Brain microvascular endothelial cell (primary cell): ENCODE data around the gene ASCC2.

ENCODE experiments used
- DNase-seq: peaks from one replicate; pipeline ENCODE4 v3.0.0-alpha.2; 2020
- H3K27ac ChIP-seq: fragments of 250-450 bp; sonication (Bioruptor Pico); 2 replicates; pipeline ENCODE4 v1.5.1; 2020; ENCODE audit warnings: mild to moderate bottlenecking, moderate library complexity
- H3K27me3 ChIP-seq: fragments of 250-450 bp; sonication (Bioruptor Pico); replicated peaks from 2 replicates; pipeline ENCODE4 v1.5.1; 2020; ENCODE audit warnings: mild to moderate bottlenecking
- H3K36me3 ChIP-seq: fragments of 250-450 bp; sonication (Bioruptor Pico); replicated peaks from 2 replicates; pipeline ENCODE4 v1.5.1; 2020; ENCODE audit warnings: mild to moderate bottlenecking
- H3K4me3 ChIP-seq: 2 replicates; pipeline ENCODE4 v1.5.1; 2011; ENCODE audit warnings: low read depth, mild to moderate bottlenecking, control low read depth, low read length, moderate library complexity
- CTCF ChIP-seq: IDR thresholded peaks from 2 replicates; pipeline ENCODE4 v1.5.1; 2011; ENCODE audit warnings: low read depth, mild to moderate bottlenecking, moderate library complexity, low read length, control low read depth, inconsistent platforms; ENCODE audit errors: missing control alignments
- in situ Hi-C: cut with HindIII; loops from 2 replicates; pipeline ENCODE4 v1.10.0; 2017; ENCODE audit warnings: low sequenced_read_pairs, low pct_ligation_motif_present

The ASCC2 gene

GRCh38 chr22:29753808-29754657, 84.0 kb downstream of the ASCC2 start:
- in situ Hi-C loops = no loop called here
- no peak overlapping the region for H3K27ac ChIP-seq
- no peaks in the 10 kb centered on the region for H3K36me3 ChIP-seq
- H3K4me3 ChIP-seq = no peak overlapping the region
- no peaks in the 10 kb centered on the region for H3K27me3 ChIP-seq
- TF ChIP-seq CTCF = no peak
- no peak for DNase-seq

GRCh38 chr22:29751669-29752068, 86.4 kb downstream of the ASCC2 start:
- in situ Hi-C loops = no loop called here

GRCh38 chr22:29750559-29751538, 87.2 kb downstream of the ASCC2 start:
- no peak for DNase-seq
- Histone ChIP-seq H3K4me3 (no peak overlapping the region), H3K36me3 (no peaks in the 10 kb centered on the region), H3K27ac (no peak overlapping the region), H3K27me3 (no peaks in the 10 kb centered on the region)
- TF ChIP-seq CTCF = no peak
- in situ Hi-C loops = no loop called here

More at GRCh38 chr22:29751669-29752068, 86.4 kb downstream of the ASCC2 start:
- H3K4me3 ChIP-seq = no peak overlapping the region
- H3K36me3 ChIP-seq = no peaks in the 10 kb centered on the region
- no peak overlapping the region for H3K27ac ChIP-seq
- TF ChIP-seq CTCF = no peak
- DNase-seq = no peak
- no peaks in the 10 kb centered on the region for H3K27me3 ChIP-seq

- Histone ChIP-seq H3K4me3 (no peak overlapping the region), H3K27ac (no peak overlapping the region), H3K27me3 (no peaks in the 10 kb centered on the region), H3K36me3 (no peaks in the 10 kb centered on the region)
- no peak for DNase-seq
- in situ Hi-C loops = no loop called here
- TF ChIP-seq CTCF = no peak
Measured at GRCh38 chr22:29750029-29750428, 88.0 kb downstream of the ASCC2 start.

- H3K4me3 ChIP-seq = no peak overlapping the region
- DNase-seq = no peak
- in situ Hi-C loops = no loop called here
- no peak for TF ChIP-seq CTCF
- H3K27me3 ChIP-seq = no peaks in the 10 kb centered on the region
- H3K36me3 ChIP-seq = no peaks in the 10 kb centered on the region
- H3K27ac ChIP-seq = no peak overlapping the region
Measured at GRCh38 chr22:29748248-29748893, 89.7 kb downstream of the ASCC2 start.
